ENCODE measurements around the gene TAOK3. TPM values are rescaled to one million over a fixed set of nuclear protein-coding genes. Genes with fewer than 3 reads are reported as not detected.
"Not testable (repeated sequence)": the region's sequence is repeated elsewhere in the genome, so short reads cannot be mapped to it uniquely, and the experiment has no call there.

TAOK3 gene
- total RNA-seq, 1 donor from 2014 or later: 39.3 TPM

GRCh38 chr12:118271183-118271582 lies 101.5 kb downstream of the TAOK3 start:
- H3K27ac ChIP-seq: no peak overlapping the region
- intact Hi-C loops (cut with DNase I): no loop called here
- TF ChIP-seq CTCF (IDR thresholded peaks at IDR 0.05): no peak

GRCh38 chr12:118269806-118270205 lies 102.9 kb downstream of the TAOK3 start:
- DNase-seq (ENCODE audit: low spot score in 2 of 2): no peak
- Histone ChIP-seq H3K27ac (no peak overlapping the region), H3K4me1 (no peaks in the 10 kb centered on the region), H3K36me3 (no peaks in the 10 kb centered on the region), H3K4me3 (no peak overlapping the region), H3K27me3 (no peaks in the 10 kb centered on the region), H3K9me3 (no peaks in the 10 kb centered on the region)
- intact Hi-C loops (cut with DNase I): no loop called here
- no peak for TF ChIP-seq CTCF (IDR thresholded peaks at IDR 0.05)

More at GRCh38 chr12:118271183-118271582, 101.5 kb downstream of the TAOK3 start:
- no peaks in the 10 kb centered on the region for H3K36me3 ChIP-seq
- H3K4me1 ChIP-seq: no peaks in the 10 kb centered on the region
- no peaks in the 10 kb centered on the region for H3K9me3 ChIP-seq
- H3K27me3 ChIP-seq: no peaks in the 10 kb centered on the region
- DNase-seq (ENCODE audit: low spot score in 2 of 2): no peak
- H3K4me3 ChIP-seq: no peak overlapping the region

GRCh38 chr12:118259079-118259478 lies 113.6 kb downstream of the TAOK3 start:
- H3K36me3 ChIP-seq: peaks cover 6 to 18% of the 10 kb centered on the region in 2 donors
- H3K4me1 ChIP-seq: no peaks in the 10 kb centered on the region
- no peaks in the 10 kb centered on the region for H3K27me3 ChIP-seq
- no peak for DNase-seq (ENCODE audit: low spot score in 2 of 2)
- intact Hi-C loops (cut with DNase I): no loop called here
- TF ChIP-seq CTCF (IDR thresholded peaks at IDR 0.05): no peak
- H3K27ac ChIP-seq: no peak overlapping the region
- H3K9me3 ChIP-seq: no peaks in the 10 kb centered on the region
- no peak overlapping the region for H3K4me3 ChIP-seq

GRCh38 chr12:118256352-118256751 lies 116.4 kb downstream of the TAOK3 start:
- Histone ChIP-seq H3K9me3 (no peaks in the 10 kb centered on the region), H3K27ac (no peak overlapping the region), H3K4me3 (no peak overlapping the region), H3K4me1 (no peaks in the 10 kb centered on the region), H3K36me3 (peaks cover 6 to 14% of the 10 kb centered on the region in 2 donors), H3K27me3 (no peaks in the 10 kb centered on the region)
- intact Hi-C loops (cut with DNase I): no loop called here
- no peak for TF ChIP-seq CTCF (IDR thresholded peaks at IDR 0.05)
- DNase-seq (ENCODE audit: low spot score in 2 of 2): no peak

- DNase-seq (ENCODE audit: low spot score in 2 of 2): no peak
- Histone ChIP-seq H3K4me1 (no peaks in the 10 kb centered on the region), H3K27me3 (no peaks in the 10 kb centered on the region), H3K36me3 (no peaks in the 10 kb centered on the region), H3K27ac (no peak overlapping the region), H3K9me3 (no peaks in the 10 kb centered on the region), H3K4me3 (no peak overlapping the region)
- no peak for TF ChIP-seq CTCF (IDR thresholded peaks at IDR 0.05)
- intact Hi-C loops (cut with DNase I): no loop called here
Observed at GRCh38 chr12:118249547-118249946, 123.2 kb downstream of the TAOK3 start.

DNA sequence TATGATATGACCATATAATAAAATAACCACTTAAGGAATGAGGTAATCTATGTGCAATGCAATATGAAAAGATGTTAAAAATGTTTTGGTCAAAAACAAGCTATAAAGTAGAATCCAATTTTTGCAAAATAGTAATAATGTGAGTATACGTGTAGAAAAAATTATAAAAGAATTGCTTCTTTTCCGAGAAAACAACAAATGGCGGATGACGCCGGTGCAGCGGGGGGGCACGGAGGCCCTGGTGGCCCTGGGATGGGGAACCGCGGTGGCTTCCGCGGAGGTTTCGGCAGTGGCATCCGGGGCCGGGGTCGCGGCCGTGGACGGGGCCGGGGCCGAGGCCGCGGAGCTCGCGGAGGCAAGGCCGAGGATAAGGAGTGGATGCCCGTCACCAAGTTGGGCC lies 126.8 kb downstream of the TAOK3 start:
- H3K4me1 ChIP-seq; intact Hi-C loops (cut with DNase I); H3K9me3 ChIP-seq; H3K4me3 ChIP-seq; H3K36me3 ChIP-seq; H3K27ac ChIP-seq; H3K27me3 ChIP-seq; DNase-seq (ENCODE audit: low spot score in 2 of 2): not testable (repeated sequence)

All from ascending aorta (tissue), 2 donors.